GM19324 (cell line): ENCODE data around the gene EMC1.
"Not testable (repeated sequence)": the region's sequence is repeated elsewhere in the genome, so short reads cannot be mapped to it uniquely, and the experiment has no call there.

ENCODE experiments used
- ATAC-seq: cut with Tn5 transposase; IDR thresholded peaks from one replicate; pipeline ENCODE4 v1.9.1; 2021; ENCODE audit warnings: mild to moderate bottlenecking, moderate library complexity; ENCODE audit not compliant: unreplicated experiment, low FRiP score

EMC1 gene

DNA sequence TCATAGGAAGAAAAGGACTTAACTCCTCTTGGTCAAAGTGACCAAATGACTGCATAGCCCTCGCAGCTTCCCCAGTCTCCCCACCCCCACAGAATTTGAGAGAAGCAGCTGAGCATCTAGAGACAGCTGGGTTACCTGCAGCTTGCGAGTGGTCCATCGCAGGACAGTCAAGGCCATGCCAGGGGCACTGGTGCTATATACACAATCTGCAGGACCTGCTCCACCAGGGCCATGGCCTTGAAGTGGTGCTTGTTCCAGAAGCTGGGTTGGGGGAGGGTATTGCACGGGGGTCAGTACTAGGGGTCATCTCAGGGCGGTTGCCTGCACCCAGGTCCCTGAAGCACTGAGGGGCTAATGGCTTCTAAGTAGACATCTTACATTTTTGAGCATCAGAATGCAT, 10.7 kb upstream of the EMC1 start:
- ATAC-seq = no peak

DNA sequence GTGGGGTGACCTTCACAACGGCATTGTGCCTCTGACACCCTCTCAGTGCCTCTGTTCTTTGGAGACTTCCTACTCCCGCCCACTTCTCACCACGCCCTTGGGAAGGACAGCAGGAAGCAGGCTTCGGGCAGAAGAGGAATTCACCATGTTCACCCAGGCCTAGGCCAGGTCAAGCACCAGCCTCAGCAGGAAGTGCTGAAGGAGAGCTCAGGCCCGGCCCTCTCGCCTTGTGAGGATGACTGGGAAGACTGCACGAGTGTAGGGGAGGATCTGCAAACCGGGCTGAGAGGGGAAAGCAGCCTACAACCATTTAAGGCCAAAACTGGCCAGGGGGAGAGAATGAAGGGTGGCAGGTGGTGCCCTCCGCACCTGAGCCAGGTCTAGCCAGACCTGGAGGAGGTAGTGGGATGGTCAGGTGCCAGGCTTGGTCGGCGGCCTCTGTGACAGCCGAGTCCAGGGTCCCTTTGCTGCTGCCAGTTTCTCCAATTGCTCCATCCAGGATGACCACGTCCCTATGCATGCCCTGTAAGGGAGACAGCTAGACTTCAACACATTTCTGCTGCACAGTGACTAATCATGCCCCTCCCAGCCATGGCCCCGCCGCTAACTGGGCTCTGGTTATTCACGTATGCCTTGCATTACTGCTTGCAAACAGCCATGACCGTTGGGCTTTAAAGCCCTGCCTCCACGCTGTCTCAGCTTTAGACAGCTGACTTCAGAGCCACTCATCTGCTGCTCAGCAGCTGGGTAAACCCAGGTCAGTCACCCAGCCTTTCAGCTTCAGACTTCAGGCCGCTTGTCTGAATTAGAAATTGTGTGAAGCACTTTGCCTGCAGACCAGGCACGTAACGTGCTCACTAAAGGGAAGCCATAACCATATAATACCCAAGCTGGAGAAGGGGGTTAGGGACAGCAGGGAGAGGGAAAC, 9.2 kb upstream of the EMC1 start:
- no peak for ATAC-seq

DNA sequence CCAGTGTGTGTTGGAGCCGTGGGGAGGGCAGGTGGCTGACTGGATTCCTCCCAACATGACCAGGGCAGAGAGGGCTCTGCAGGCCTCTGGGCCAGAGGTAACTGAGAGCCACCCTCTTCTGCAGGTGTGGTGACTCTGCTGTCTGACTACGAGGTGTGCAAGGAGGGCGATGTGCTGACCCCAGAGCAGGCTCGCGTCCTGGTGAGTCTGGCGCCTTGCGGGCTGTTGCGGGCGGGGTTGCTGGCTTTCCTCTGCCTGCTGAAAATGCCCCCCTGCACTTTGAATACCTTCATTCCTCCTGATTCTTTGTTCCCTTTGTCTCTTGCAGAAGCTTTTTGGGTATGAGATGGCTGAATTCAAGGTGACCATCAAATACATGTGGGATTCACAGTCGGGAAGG, 7.0 kb upstream of the EMC1 start:
- no peak for ATAC-seq

DNA sequence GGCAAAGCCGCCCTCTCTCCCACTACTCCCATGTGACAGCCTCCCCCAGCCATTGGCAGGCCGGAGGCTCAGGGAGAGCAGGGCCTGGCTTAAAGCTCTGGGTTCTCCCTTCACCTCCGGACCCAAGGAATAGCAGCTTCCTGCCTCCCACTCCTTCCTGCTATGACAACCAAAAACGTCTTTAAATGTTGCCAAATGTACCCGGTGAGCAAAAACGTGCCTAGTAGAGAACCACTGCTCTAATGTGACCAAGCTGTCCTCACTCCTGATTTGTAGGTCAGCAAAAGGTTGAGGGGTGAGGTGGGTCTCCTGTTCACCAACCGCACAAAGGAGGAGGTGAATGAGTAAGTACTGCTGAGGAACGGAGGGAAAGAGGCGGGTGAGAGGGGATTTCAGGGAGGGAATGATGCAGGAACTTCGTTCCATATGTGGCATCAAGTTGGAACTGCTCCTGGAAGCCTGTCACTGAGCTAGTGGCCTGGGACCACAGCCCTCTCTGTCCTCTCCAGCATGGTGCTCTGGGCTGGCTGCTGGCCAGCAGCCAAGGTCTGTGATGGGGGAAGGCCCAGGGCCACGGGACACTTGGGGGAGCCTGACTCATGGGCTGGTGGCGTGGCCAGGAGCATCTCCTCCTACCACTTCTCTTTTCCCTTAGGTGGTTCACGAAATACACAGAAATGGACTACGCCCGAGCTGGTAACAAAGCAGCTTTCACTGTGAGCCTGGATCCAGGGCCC, 6.0 kb upstream of the EMC1 start:
- ATAC-seq = no peak

DNA sequence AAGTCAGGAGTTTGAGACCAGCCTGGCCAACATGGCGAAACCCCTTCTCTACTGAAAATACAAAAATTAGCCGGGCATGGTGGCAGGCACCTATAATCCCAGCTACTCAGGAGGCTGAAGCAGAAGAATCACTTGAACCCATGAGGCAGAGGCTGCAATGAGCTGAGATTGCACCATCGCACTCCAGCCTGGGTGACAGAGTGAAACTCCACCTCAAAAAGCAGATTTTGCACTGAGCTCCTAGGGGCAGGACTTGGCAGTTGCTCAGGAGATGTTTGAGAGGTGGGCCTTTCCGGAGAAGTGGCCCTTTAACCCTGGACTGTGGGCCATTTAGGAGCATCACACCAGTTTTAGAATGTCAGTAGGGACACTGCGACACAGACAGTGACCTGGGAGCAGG, 5.0 kb upstream of the EMC1 start:
- not testable (repeated sequence) for ATAC-seq

DNA sequence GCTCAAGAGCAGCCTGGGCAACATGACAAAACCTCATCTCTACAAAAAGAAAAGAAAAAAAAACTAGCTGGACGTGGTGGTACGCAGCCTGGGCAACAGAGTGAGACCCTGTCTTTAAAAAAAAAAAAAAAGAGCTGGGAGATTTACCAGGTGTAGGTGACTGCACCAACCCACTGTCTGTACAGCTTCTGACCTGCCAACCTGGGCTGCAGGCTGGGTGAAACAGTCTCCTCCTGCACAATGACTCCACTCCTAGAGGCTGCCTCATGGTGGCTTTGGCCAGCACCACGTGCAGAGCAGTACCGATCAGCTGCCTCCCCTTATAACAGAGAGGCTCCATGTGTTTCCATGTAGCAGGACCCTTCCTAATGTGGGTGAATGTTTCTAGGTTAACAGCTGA, 4.0 kb upstream of the EMC1 start:
- no peak for ATAC-seq

DNA sequence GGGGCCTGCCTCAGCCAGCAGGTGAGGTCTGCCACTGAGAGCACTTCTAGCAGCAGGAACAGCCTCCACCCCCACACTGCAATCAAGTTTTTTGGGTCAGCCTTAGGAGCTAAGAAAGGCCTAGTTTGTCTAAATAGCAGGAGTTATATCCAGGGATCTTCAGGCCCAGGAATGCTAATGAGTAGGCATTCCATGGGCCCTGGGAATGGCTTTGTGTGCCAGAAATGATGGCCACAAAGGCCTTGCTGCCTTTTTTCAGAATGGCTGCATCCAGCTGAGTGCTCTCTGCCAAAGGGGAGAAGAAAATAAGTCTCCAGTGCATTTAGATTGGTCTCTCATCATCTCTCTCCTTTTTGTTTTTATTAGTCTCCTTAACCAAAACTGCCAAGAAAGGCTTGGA, 3.1 kb upstream of the EMC1 start:
- ATAC-seq = no peak

DNA sequence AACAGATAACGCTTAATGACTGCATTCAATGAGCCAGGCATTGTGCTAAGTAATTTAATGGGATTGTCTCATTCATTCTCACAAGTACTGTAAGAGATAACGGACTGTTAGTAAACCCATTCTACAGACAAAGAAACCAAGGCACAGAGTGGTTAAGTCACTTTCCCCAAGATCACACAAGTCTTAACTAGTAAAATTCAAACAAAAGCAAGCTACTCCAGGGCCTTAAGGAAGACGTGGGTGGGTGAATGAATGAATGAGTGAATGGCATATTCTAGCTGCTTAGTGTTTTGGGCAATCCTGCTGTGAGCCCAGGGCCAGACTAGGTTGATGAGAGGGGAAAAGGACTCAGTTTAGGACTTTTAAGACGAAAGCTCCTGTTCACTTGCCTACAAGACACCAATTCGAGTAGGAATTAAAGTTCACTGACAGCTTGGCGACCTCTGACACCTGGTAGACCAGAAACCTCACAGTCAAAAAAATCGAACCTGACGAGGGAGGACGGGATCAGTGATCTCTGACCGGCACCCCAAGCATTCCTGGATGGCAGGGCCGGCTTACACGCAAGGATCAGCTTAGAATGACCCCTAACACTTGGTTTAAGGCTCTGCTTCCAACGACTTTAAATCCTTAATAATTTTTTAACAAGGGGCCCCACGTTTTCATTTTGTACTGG, 557 bp downstream of the EMC1 start:
- no peak for ATAC-seq

DNA sequence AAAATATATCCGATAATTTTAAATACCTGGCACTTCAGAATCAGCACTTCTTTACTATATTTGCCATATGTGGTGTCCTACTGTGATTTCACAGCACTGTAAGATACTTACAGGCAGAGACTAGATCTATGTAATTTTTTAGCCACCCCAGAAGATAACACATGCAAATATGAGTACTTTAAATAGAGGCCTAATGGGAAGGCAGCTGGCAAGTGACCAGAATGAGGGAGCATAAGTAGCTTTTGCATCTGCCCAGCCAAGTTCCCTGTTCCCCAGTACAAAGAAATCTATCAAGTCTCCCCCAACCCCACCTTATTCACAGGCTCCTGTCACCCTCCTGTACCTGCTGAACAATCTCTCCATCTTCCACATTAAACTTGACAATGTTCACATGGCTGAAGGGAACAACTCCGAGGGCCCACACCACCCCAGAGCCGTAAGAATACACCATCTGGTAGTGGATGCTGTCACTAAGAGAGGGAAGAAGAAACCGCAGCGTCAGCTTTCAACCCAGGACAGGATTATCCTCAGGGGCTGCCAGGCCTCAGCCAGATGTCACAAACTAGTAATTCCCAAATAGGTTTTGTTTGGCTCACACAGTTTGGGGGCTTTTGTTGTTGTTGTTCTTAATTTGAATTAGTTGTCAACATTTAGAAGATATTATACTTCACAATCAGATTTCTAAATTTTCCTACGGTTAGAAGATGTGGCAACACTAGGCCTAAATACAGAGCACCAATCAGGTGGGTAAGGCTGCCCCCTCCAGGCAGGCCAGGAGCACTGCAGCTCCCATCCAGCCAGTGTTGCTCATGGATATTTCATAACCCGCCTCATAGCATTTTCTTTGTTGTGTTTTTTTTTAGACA, 10.4 kb downstream of the EMC1 start:
- no peak for ATAC-seq

DNA sequence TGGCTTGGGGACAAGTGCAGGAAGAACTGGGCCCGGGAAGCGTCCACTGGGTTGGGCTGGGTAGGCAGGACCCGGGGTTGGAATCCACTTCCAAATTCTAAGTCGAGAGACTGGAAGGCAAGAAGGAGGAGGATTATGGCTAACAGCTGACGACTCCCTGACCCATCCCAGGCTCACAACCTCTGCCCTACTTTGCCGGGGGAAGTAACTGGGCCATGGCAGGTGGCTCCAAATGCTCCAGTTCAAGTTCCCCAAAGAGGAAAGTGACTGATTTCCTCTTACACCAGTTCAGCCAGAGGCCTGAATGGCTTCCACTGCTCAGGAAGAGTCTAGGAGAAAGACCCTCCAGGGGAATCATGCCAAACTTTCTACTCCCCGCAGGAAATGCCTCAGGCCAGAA, 11.4 kb downstream of the EMC1 start:
- ATAC-seq = no peak

DNA sequence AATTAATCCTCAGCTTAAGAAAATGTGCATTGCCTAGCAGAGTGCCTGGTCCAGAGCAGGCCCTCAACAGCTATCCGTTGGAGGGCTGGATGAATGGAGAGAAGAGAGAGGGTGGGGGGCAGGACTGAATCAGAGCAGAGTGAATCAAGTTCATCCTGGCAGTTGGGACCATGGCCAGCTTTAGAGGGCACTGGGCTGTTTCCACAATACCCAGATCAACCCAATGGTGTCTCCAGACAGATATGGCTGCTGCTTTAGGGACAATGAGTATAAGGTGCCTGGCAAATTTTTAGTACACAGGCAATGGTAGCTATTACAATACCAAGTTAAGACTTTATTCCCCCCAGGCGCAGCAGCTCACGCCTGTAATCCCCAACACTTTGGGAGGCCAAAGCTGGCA, 17.1 kb downstream of the EMC1 start:
- no peak for ATAC-seq

DNA sequence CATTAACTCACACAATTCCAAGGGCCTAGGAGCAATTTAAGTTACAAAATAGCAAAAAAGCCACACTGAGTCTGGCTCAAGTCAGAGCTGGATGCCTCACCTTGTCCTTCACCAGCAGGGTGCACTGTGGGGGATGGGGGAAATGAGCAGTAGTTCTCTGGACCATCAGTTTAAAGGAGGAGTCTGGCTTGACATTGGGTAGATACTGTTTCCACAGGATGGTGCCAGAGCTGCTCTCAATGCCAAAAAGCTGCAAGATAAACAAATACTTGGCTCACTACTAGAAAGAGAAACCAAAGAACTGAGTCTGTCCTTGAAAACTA, 18.8 kb downstream of the EMC1 start:
- no peak for ATAC-seq

DNA sequence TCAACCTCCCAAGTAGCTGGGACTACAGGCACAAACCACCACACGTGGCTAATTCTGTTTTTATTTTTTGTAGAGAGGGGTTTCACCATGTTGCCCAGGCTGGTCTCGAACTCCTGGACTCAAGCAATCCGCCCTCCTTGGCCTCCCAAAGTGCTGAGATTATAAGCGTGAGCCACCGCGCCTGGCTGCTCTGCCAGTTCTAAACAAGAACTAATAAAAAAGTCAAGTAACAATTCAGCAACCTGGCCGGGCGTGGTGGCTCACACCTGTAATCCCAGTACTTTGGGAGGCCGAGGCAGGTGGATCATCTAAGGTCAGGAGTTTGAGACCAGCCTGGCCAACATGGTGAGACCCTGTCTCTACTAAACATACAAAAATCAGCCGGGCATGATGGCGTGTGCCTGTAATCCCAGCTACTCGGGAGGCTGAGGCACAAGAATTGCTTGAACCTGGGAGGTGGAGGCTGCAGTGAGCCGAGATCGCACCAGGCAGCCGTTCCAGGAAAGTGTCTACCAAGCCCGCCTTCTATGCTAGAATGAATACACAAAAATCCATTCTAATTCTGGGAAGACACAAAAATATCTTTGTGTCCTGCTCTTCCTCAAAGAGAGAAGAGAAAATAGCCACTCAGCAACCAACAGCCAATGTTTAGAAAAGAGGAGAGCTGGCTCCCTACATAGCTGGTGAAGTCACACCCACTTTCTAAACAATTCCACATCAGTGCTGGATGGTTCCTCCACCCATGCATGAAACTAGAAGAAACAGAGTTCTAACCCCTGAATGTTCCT, 19.4 kb downstream of the EMC1 start:
- not testable (repeated sequence) for ATAC-seq

DNA sequence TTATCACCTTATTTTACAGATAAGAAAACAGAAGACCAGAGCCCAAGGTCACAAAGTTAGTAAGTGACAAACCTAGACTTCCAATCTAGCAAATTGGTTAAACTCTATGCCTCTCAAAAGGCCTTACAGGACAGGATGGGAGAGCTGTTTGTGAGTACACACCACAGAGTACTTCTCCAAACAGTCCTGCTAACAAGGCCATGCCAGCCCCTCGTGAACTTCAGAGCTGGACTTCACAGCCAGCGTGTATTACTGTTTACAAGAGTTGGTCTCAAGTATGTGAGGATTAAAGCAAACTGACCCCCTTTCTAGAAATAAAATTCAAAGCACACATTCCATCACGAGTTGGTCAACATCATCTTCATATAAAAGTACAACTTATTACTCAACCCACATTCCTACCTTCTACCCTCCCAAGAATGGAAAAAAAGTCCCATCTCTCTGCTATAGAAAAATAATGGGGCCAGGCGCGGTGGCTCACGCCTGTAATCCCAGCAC, 21.4 kb downstream of the EMC1 start:
- ATAC-seq = no peak

DNA sequence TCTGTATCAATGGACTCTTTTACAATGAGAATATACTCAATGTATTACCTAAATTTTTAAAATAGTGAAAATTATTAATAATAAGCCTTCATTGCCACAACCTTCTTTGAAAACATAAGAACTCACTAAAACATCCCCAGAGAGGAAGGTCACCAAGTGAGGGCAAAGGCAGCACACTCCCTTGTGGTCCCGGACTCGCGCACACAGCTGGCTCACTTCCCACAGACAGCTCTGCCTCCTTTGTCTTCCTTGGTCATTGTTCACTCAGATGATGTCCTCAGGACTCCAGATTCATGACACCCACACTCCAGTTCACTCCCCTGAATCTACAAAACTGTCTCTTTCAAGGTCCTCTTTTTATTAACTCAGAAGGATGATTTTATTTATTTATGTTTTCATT, 22.1 kb downstream of the EMC1 start:
- no peak for ATAC-seq

DNA sequence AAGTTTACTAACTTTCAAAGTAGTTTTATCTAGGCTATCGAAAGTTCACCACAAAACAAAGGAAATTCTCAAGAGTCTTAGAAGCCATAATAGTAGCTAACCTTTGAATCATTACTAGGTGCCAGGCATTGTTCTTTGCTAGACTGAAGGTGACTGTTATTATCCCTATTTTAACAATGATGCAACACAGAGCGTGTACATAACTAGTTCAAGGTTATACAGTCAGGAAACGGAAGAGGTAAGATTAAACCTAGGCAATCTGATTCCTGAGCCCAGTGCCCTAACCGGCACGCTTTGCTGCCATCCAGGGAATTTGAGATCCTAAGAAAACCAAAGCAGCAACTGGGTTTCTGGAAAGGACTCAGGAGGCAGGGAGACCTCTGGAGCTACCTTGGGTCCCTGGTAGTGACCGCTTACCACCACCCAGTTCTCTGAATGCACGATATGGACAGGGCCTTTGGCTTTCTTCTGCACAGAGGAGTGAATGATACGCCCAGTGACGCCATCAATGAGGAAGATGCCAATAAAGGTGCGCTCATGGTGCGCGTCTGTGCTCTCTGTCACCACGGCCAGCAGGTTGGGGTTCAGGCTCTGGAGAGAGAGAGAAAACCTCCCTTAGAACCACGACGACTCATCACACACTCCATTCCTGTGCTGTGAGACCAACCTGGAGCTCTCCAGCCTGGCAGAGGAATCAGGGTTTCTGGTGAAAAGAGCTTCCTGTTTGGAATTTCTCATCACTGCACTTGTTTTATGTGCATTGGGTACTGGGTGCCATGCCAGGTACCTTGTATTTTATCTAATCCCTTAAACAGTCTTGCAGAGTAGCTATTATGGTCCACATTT, 28.1 kb downstream of the EMC1 start:
- no peak for ATAC-seq

DNA sequence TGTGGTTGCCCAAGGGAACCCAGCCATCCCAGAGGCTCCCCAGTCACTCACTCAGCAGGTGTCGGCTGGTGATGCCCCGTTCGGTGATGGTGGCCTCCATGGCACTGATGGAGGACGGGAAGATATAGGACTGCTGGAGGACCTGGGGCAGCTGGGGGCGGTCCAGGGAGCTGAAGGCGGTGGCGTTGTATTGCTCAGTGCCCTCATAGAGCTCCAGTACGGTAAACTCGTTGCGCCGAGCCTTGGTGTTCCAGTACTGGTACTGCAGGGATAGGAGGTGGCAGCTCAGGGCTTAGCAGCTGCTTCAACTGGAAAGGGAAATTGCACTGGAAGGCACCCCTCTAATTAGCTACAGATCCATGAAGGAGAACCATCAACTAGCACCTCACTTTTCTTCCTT, 28.8 kb downstream of the EMC1 start:
- ATAC-seq = no peak

DNA sequence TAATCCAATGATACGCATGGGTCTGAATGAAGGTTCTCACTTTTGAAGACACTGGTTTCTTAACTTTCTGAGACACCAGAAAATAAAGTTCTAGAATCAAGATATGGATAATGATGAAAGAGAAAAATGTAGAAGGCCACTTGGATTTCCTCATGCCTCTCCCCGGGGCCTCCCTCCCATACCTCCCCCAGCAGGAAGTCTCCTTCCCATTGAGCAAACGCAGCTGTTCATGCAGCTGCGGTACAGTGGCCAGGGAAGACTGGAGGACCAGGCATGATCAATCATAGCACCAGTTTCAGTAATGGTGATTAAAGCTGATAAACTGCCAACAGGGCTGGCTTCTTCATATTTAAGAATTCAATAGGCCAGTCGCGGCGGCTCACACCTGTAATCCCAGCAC, 30.3 kb downstream of the EMC1 start:
- ATAC-seq = no peak
